Neural progenitor cell (in vitro differentiated cells): ENCODE results near the gene UGT1A4.

ENCODE experiments used
- CTCF ChIP-seq: fragments of 200-600 bp; sonication (generic); IDR thresholded peaks from 2 replicates; pipeline ENCODE4 v1.5.1; 2017; ENCODE audit warnings: antibody characterized with exemption, mild to moderate bottlenecking
- EZH2 ChIP-seq: fragments of 200-600 bp; sonication (generic); IDR thresholded peaks from 2 replicates; pipeline ENCODE4 v1.6.1; 2017; ENCODE audit warnings: antibody characterized with exemption, mild to moderate bottlenecking, moderate library complexity
- EZH2phosphoT487 ChIP-seq: fragments of 200-600 bp; sonication (generic); IDR thresholded peaks from 2 replicates; pipeline ENCODE4 v1.6.1; 2017; ENCODE audit warnings: antibody characterized with exemption

- TF ChIP-seq CTCF (no peak), EZH2 (no peak), EZH2phosphoT487 (no peak)
These were observed 93.2 kb downstream of the UGT1A4 start for GRCh38 chr2:233811732-233812131.
